ENCODE data around the gene ZNF500. TPM values are rescaled to one million over a fixed set of nuclear protein-coding genes. Genes with fewer than 3 reads are reported as not detected.

ZNF500 gene
- total RNA-seq, 1 experiment from 2014 or later, result 18.3 TPM

- H3K4me3 Mint-ChIP-seq, result peak overlapping the region; percentile 80 to 86
- H3K4ac ChIP-seq (ENCODE audit: low read depth, low read length), result no peak overlapping the region
- TF ChIP-seq, protein P1, sequence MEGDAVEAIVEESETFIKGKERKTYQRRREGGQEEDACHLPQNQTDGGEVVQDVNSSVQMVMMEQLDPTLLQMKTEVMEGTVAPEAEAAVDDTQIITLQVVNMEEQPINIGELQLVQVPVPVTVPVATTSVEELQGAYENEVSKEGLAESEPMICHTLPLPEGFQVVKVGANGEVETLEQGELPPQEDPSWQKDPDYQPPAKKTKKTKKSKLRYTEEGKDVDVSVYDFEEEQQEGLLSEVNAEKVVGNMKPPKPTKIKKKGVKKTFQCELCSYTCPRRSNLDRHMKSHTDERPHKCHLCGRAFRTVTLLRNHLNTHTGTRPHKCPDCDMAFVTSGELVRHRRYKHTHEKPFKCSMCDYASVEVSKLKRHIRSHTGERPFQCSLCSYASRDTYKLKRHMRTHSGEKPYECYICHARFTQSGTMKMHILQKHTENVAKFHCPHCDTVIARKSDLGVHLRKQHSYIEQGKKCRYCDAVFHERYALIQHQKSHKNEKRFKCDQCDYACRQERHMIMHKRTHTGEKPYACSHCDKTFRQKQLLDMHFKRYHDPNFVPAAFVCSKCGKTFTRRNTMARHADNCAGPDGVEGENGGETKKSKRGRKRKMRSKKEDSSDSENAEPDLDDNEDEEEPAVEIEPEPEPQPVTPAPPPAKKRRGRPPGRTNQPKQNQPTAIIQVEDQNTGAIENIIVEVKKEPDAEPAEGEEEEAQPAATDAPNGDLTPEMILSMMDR (conservative IDR thresholded peaks at IDR 0.05), result no peak
- no peak overlapping the region for H2BK15ac ChIP-seq (ENCODE audit: low read depth, low read length)
- no peaks in the 10 kb centered on the region for H3K79me1 ChIP-seq (ENCODE audit: insufficient read depth, low read depth, low read length, poor library complexity, severe bottlenecking)
- H4K20me1 ChIP-seq (ENCODE audit: control insufficient read depth, insufficient read depth, insufficient read length), result no peaks in the 10 kb centered on the region
- H3K9me3 Mint-ChIP-seq, result no peaks in the 10 kb centered on the region
- DNase-seq, result no peak
- no peak overlapping the region for H2BK5ac ChIP-seq (ENCODE audit: insufficient read length, low read length)
- H3K4me1 ChIP-seq (ENCODE audit: insufficient read depth, low read length), result no peaks in the 10 kb centered on the region
- no peak overlapping the region for H3K18ac ChIP-seq (ENCODE audit: insufficient read length, low read depth, low read length)
- H4K91ac ChIP-seq (ENCODE audit: insufficient read length, low read depth, low read length), result no peak overlapping the region
- peaks cover 22 to 24% of the 10 kb centered on the region in 2 experiments for H3K4me1 Mint-ChIP-seq
- peak overlapping the region in 2 of 3 experiments; percentile 24 to 79; a peak in 4 of 7 replicates for H3K27ac Mint-ChIP-seq
- H3K79me2 ChIP-seq (ENCODE audit: insufficient read depth, low read length), result no peaks in the 10 kb centered on the region
- no peak overlapping the region for H3K23ac ChIP-seq (ENCODE audit: insufficient read length, low read depth, low read length)
- H2AK5ac ChIP-seq (ENCODE audit: insufficient read length, low read length), result no peak overlapping the region
- WGBS (ENCODE audit: extremely low coverage, insufficient read length, low lambda C conversion rate), result no CpG with 5 or more reads among the region's 26 CpGs
- no peak overlapping the region for H2BK12ac ChIP-seq (ENCODE audit: insufficient read length, low read depth, low read length)
- no peak overlapping the region for H2BK20ac ChIP-seq (ENCODE audit: low read depth, low read length, poor library complexity, severe bottlenecking)
- no peaks in the 10 kb centered on the region for H3K9me3 ChIP-seq (ENCODE audit: control insufficient read depth, low read depth, low read length)
- H3T11ph ChIP-seq (ENCODE audit: low read length), result no peak overlapping the region
- no peaks in the 10 kb centered on the region for H3K27me3 ChIP-seq (ENCODE audit: insufficient read depth, low read length)
- no peak overlapping the region for H3K56ac ChIP-seq (ENCODE audit: insufficient read length, low read depth, low read length)
- H3K27ac ChIP-seq (ENCODE audit: insufficient read length, low read depth, low read length), result no peak overlapping the region
- H3K9ac ChIP-seq (ENCODE audit: extremely low read depth, insufficient read length, low read length), result no peak overlapping the region
- no peak overlapping the region for H2AFZ ChIP-seq (ENCODE audit: low read length)
- H4K5ac ChIP-seq (ENCODE audit: insufficient read length, low read depth, low read length), result no peak overlapping the region
- no peak overlapping the region for H2BK120ac ChIP-seq (ENCODE audit: low read depth, low read length, poor library complexity, severe bottlenecking)
- H4K8ac ChIP-seq (replicated peaks; ENCODE audit: insufficient read length, low read depth, low read length), result no peak overlapping the region
- H3K36me3 Mint-ChIP-seq (ENCODE audit: insufficient read depth in 1 of 3, low read depth in 3 of 3), result peaks cover 6 to 36% (median 28%) of the 10 kb centered on the region in 3 experiments
- H3K27me3 Mint-ChIP-seq (ENCODE audit: low read depth), result no peaks in the 10 kb centered on the region
- H3K14ac ChIP-seq (ENCODE audit: insufficient read depth, low read length), result no peak overlapping the region
- peak overlapping the region; percentile 82 for H3K4me2 ChIP-seq (ENCODE audit: insufficient read depth, insufficient read length, low read length)
- peaks cover 8% of the 10 kb centered on the region for H3K23me2 ChIP-seq (ENCODE audit: insufficient read length, low read depth, low read length, poor library complexity, severe bottlenecking)
Observed at GRCh38 chr16:4765511-4766474, 1.2 kb downstream of the ZNF500 start.

Measured in H9 (cell line).